HepG2 (cell line): ENCODE results near the gene CRMP1. TPM values are rescaled to one million over a fixed set of nuclear protein-coding genes. Genes with fewer than 3 reads are reported as not detected.

Experiments
- ATAC-seq: fragments of 200-7000 bp; cut with Tn5 transposase; 3 replicates; pipeline ENCODE4 v1.9.1; 2020; ENCODE audit warnings: mild to moderate bottlenecking, moderate library complexity
- BruUV-seq: library from RNA; stranded (reverse); fragments of 400-500 nt; replicated peaks from 2 replicates; lab custom pipeline; 2021; lab: Mats Ljungman, UMichigan
- CTCF ChIA-PET: fragments of 300-600 bp; formaldehyde crosslinking; extraction: SDS; loops from one replicate; lab custom pipeline; 2021; ENCODE audit warnings: low total read pairs, inconsistent platforms, low intra/inter-chr PET ratio; lab: Yijun Ruan, JAX
- POLR2A ChIA-PET: fragments of 350-600 bp; sonication (Branson Sonifier 250); formaldehyde crosslinking; loops from one replicate; lab custom pipeline; 2020; ENCODE audit warnings: antibody characterized with exemption, inconsistent platforms; lab: Yijun Ruan, JAX
- DNase-seq: peaks from one replicate; pipeline ENCODE4 v3.0.0-alpha.2; 2015; ENCODE audit warnings: low spot score
- FAIRE-seq: peaks from 3 replicates; lab custom pipeline; 2011; peaks lifted over from hg19 to GRCh38; lab: Jason Lieb, UNC
- H2AFZ ChIP-seq: one replicate; pipeline ENCODE4 v1.6.1; 2011; ENCODE audit warnings: low read length, inconsistent platforms
- H3K27ac ChIP-seq: fragments of 300-600 bp; 3 replicates; pipeline ENCODE4 v1.8.0; 2011; ENCODE audit warnings: mixed run types, mild to moderate bottlenecking, mixed read lengths, low read length, inconsistent platforms; ENCODE audit not compliant: insufficient read depth; ENCODE audit errors: extremely low read length
- H3K27me3 ChIP-seq, 2 experiments: fragments of 200-600 bp in 1 of 2; 2 replicates in 1 of 2; 3 replicates in 1 of 2; pipeline versions ENCODE4 v1.6.0 to v1.8.0; 2011; ENCODE audit warnings: low read length in 2 of 2, mild to moderate bottlenecking in 2 of 2, moderate library complexity in 2 of 2, inconsistent platforms in 1 of 2; ENCODE audit not compliant: insufficient read depth in 2 of 2, control insufficient read depth in 1 of 2
- H3K36me3 ChIP-seq, 2 experiments: fragments of 200-600 bp in 1 of 2; replicated peaks in 1 of 2; 2 replicates in 1 of 2; 3 replicates in 1 of 2; pipeline versions ENCODE4 v1.5.1 to v1.8.0; 2011; ENCODE audit warnings: low read length in 2 of 2, inconsistent platforms in 1 of 2; ENCODE audit not compliant: insufficient read depth in 2 of 2, control insufficient read depth in 1 of 2
- H3K4me1 ChIP-seq: 2 replicates; pipeline ENCODE4 v1.5.1; 2012; ENCODE audit warnings: low read length, inconsistent platforms; ENCODE audit not compliant: insufficient read depth
- H3K4me2 ChIP-seq: 2 replicates; pipeline ENCODE4 v1.6.0; 2011; ENCODE audit warnings: low read depth, low read length, inconsistent platforms
- H3K4me3 ChIP-seq, 3 experiments: fragments of 200-600 bp in 1 of 3; sonication (generic), shearing (Covaris generic) in 1 of 3; replicated peaks in 1 of 3; 2 replicates each; pipeline ENCODE4 v1.5.1; 2011 to 2016; ENCODE audit warnings: low read length in 3 of 3, inconsistent platforms in 2 of 3, low read depth in 2 of 3, mild to moderate bottlenecking in 2 of 3, control low read depth in 1 of 3, mixed read lengths in 1 of 3; ENCODE audit not compliant: insufficient read depth in 1 of 3
- H3K79me2 ChIP-seq: one replicate; pipeline ENCODE4 v1.6.1; 2011; ENCODE audit warnings: low read length, inconsistent platforms; ENCODE audit not compliant: insufficient read depth
- H3K9ac ChIP-seq: 2 replicates; pipeline ENCODE4 v1.6.0; 2011; ENCODE audit warnings: mild to moderate bottlenecking, low read depth, low read length, inconsistent platforms; ENCODE audit not compliant: insufficient read depth
- H3K9me3 ChIP-seq: 2 replicates; pipeline ENCODE4 v1.5.1; 2012; ENCODE audit warnings: mild to moderate bottlenecking, low read length
- H4K20me1 ChIP-seq: 2 replicates; pipeline ENCODE4 v1.6.0; 2011; ENCODE audit warnings: inconsistent platforms, mild to moderate bottlenecking, low read length, moderate library complexity; ENCODE audit not compliant: insufficient read depth
- CCAR2 ChIP-seq: fragments of 200-400 bp; formaldehyde crosslinking; optimal IDR thresholded peaks from 2 replicates; pipeline ENCODE3; 2018; ENCODE audit warnings: low read depth, mild to moderate bottlenecking, low read length, moderate library complexity
- ELF1 ChIP-seq: sonication (generic); formaldehyde crosslinking; IDR thresholded peaks from 2 replicates; pipeline ENCODE4 v1.4.0; 2020; ENCODE audit warnings: missing genetic modification reagents
- FLYWCH1 ChIP-seq: sonication (generic); formaldehyde crosslinking; IDR thresholded peaks from 2 replicates; pipeline ENCODE4 v1.8.1; 2023; ENCODE audit warnings: mild to moderate bottlenecking, missing genetic modification reagents
- GABPA ChIP-seq, 2 experiments: IDR thresholded peaks; 2 replicates each; pipeline ENCODE4 v1.6.1; 2011 to 2016; ENCODE audit warnings: low read depth in 2 of 2, low read length in 1 of 2, missing biosample characterization in 1 of 2, missing genetic modification characterization in 1 of 2
- MAFF ChIP-seq: IDR thresholded peaks from 2 replicates; pipeline ENCODE4 v1.6.1; 2011; ENCODE audit warnings: low read depth, low read length, improper control_type of control experiment
- RAD21 ChIP-seq: fragments of 450-650 bp; formaldehyde crosslinking; IDR thresholded peaks from 2 replicates; pipeline ENCODE4 v1.5.0; 2020; ENCODE audit warnings: mild to moderate bottlenecking
- SRY ChIP-seq: sonication (generic); formaldehyde crosslinking; IDR thresholded peaks from 2 replicates; pipeline ENCODE4 v1.8.0; 2022; ENCODE audit warnings: mild to moderate bottlenecking, missing genetic modification reagents
- STAG1 ChIP-seq: sonication (generic); formaldehyde crosslinking; IDR thresholded peaks from 2 replicates; pipeline ENCODE4 v1.4.0; 2020; ENCODE audit warnings: missing genetic modification reagents
- TMF1 ChIP-seq: sonication (generic); formaldehyde crosslinking; IDR thresholded peaks from 2 replicates; pipeline ENCODE4 v1.8.1; 2022; ENCODE audit warnings: low read depth, missing genetic modification reagents
- U2AF2 ChIP-seq: fragments of 200-400 bp; formaldehyde crosslinking; IDR thresholded peaks from 2 replicates; pipeline ENCODE4 v1.6.1; 2017; ENCODE audit warnings: low read depth, mild to moderate bottlenecking, low read length
- ZNF234 ChIP-seq: sonication (generic); formaldehyde crosslinking; conservative IDR thresholded peaks from 2 replicates; pipeline ENCODE4 v1.5.1; 2020; ENCODE audit warnings: mild to moderate bottlenecking, missing genetic modification reagents
- ZNF296 ChIP-seq: sonication (generic); formaldehyde crosslinking; conservative IDR thresholded peaks from 2 replicates; pipeline ENCODE4 v1.5.0; 2020; ENCODE audit warnings: mild to moderate bottlenecking, missing genetic modification reagents
- ZNF567 ChIP-seq: sonication (generic); formaldehyde crosslinking; IDR thresholded peaks from 2 replicates; pipeline ENCODE4 v1.8.1; 2023; ENCODE audit warnings: mild to moderate bottlenecking, missing genetic modification reagents, borderline replicate concordance
- ZNF644 ChIP-seq: IDR thresholded peaks from 2 replicates; pipeline ENCODE4 v1.6.1; 2016; ENCODE audit warnings: low read depth
- ZNF75D ChIP-seq: sonication (generic); formaldehyde crosslinking; IDR thresholded peaks from 2 replicates; pipeline ENCODE4 v1.8.1; 2023; ENCODE audit warnings: missing genetic modification reagents, mild to moderate bottlenecking, borderline replicate concordance
- ZNF891 ChIP-seq: sonication (generic); formaldehyde crosslinking; IDR thresholded peaks from 2 replicates; pipeline ENCODE4 v1.5.0; 2020; ENCODE audit warnings: mild to moderate bottlenecking, missing genetic modification reagents
- WGBS: methylation state at CpG from one replicate; pipeline ENCODE4 v1.1.6; 2017; ENCODE audit warnings: low lambda C conversion rate; 5-methylcytosine and 5-hydroxymethylcytosine counted together
- in situ Hi-C: cut with HindIII; loops from 2 replicates; pipeline ENCODE4 v1.10.0; 2017; ENCODE audit warnings: low pct_unique_long_range_greater_than_20kb; ENCODE audit not compliant: extremely low pct_ligation_motif_present
- intact Hi-C: fragments of 100-400 bp; cut with micrococcal nuclease; formaldehyde crosslinking; loops from one replicate; pipeline ENCODE4 v1.10.0; 2022; ENCODE audit not compliant: unreplicated experiment
- polyA plus RNA-seq, 8 experiments: library from polyadenylated mRNA; depleted of rRNA in 3 of 8; stranded (reverse) in 7 of 8; unstranded in 1 of 8; fragments of >200 nt; fragmentation: Illumina TruSeq in 4 of 8; extraction: Trizol in 4 of 8; gene quantifications; 2 replicates each; pipeline versions ENCODE4 v1.2.1 to v1.2.3, GENCODE V29; 2011 to 2016; ENCODE audit warnings: low read depth in 4 of 8, missing spikeins in 1 of 8, mixed read lengths in 1 of 8; ENCODE audit not compliant: insufficient read depth in 1 of 8
- total RNA-seq, 5 experiments: library from RNA; depleted of rRNA; stranded (reverse); fragments of >200 nt; fragmentation: Illumina TruSeq; extraction: Trizol; gene quantifications; 2 replicates each; pipeline ENCODE4 v1.2.3, GENCODE V29; 2016; ENCODE audit warnings: low read depth in 1 of 5
- TF ChIP-seq, protein P1 (sequence below): IDR thresholded peaks from 2 replicates; pipeline ENCODE4 v1.6.1; 2016; ENCODE audit warnings: low read depth
- TF ChIP-seq, protein P2 (sequence below): sonication (generic); formaldehyde crosslinking; IDR thresholded peaks from 2 replicates; pipeline ENCODE4 v1.4.0; 2020; ENCODE audit warnings: missing genetic modification reagents, mild to moderate bottlenecking, borderline replicate concordance
- TF ChIP-seq, protein P3 (sequence below): sonication (generic); formaldehyde crosslinking; IDR thresholded peaks from 2 replicates; pipeline ENCODE4 v1.4.0; 2020; ENCODE audit warnings: missing genetic modification reagents, low read depth, mild to moderate bottlenecking, borderline replicate concordance
- TF ChIP-seq, protein P4 (sequence below): sonication (generic); formaldehyde crosslinking; IDR thresholded peaks from 2 replicates; pipeline ENCODE4 v1.4.0; 2020; ENCODE audit warnings: mild to moderate bottlenecking, low read depth, missing genetic modification reagents

CRMP1 gene
- total and polyA plus RNA-seq, 2 of the 13 experiments (the other 11 are each of a cell fraction or from before 2014, with no cell fraction given): not detected

DNA sequence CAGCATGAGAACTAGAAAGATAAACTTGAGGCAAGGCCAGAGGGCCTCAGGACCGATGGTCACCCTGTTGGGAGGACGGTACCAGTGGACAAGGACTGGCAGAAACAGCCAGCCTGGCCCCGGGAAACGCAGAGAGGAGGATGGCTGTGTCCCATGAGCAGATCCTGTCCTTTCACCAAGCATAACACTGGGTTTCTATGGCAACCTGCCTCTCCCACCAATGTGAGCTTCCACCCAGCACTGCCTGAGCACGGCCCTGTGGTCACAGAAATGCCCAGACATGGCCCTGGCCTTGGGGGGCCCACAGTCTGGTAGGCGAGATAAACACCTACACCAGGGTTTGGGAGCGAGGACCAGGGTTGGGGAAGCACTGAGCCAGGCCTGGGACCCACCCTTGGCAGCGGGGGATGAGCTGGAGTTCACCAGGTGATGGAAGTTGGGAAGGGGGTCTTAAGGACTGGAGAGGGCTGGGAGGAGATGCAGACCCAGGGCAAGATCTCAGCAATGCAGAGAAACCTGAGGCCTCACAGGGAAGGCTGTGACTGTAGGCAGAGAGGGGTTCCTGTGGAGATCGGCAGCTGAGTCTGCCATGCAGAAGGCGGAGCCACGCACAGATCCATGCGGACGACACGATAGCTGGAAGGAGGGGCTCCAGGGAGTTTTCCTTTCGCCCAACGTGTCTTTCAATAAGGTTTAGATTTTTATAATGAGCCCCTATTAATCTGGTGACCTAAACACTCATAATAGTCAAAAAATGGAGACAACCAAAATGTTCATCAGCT is 32.7 kb upstream of the CRMP1 start:
- no peak for FAIRE-seq
- Histone ChIP-seq H3K4me3 (no peak overlapping the region), H4K20me1 (no peaks in the 10 kb centered on the region), H3K4me2 (no peak overlapping the region), H3K9ac (no peak overlapping the region), H3K36me3 (no peaks in the 10 kb centered on the region), H3K27ac (no peak overlapping the region), H3K79me2 (no peaks in the 10 kb centered on the region), H3K4me1 (no peaks in the 10 kb centered on the region), H3K27me3 (peaks cover 4 to 36% of the 10 kb centered on the region in 2 experiments; a peak in 3 of 5 replicates), H3K9me3 (no peaks in the 10 kb centered on the region), H2AFZ (no peak overlapping the region)
- no peak for DNase-seq
- ChIA-PET CTCF (no interaction called here), POLR2A (no interaction called here)
- no TSS peak for BruUV-seq
- no peak; the same call in 2 of the 3 replicates for ATAC-seq
- TF ChIP-seq ZNF644 (CRISPR knock-in tag): no peak
- TF ChIP-seq GABPA (IDR thresholded peaks at IDR 0.05; ENCODE audit: low read depth, low read length): no peak
- no peak for TF ChIP-seq GABPA (CRISPR knock-in tag; IDR thresholded peaks at IDR 0.05; ENCODE audit: low read depth)
- no peak for TF ChIP-seq ZNF891 (CRISPR knock-in tag)
- TF ChIP-seq ZNF75D (CRISPR knock-in tag): no peak
- no peak for TF ChIP-seq RAD21 (CRISPR knock-in tag)
- no peak for TF ChIP-seq TMF1
- TF ChIP-seq ZNF567: no peak
- TF ChIP-seq, protein P1, sequence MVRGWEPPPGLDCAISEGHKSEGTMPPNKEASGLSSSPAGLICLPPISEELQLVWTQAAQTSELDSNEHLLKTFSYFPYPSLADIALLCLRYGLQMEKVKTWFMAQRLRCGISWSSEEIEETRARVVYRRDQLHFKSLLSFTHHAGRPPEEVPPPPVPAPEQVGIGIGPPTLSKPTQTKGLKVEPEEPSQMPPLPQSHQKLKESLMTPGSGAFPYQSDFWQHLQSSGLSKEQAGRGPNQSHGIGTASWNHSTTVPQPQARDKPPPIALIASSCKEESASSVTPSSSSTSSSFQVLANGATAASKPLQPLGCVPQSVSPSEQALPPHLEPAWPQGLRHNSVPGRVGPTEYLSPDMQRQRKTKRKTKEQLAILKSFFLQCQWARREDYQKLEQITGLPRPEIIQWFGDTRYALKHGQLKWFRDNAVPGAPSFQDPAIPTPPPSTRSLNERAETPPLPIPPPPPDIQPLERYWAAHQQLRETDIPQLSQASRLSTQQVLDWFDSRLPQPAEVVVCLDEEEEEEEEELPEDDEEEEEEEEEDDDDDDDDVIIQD (CRISPR knock-in tag): no peak
- TF ChIP-seq ZNF234: no peak
- TF ChIP-seq, protein P2, sequence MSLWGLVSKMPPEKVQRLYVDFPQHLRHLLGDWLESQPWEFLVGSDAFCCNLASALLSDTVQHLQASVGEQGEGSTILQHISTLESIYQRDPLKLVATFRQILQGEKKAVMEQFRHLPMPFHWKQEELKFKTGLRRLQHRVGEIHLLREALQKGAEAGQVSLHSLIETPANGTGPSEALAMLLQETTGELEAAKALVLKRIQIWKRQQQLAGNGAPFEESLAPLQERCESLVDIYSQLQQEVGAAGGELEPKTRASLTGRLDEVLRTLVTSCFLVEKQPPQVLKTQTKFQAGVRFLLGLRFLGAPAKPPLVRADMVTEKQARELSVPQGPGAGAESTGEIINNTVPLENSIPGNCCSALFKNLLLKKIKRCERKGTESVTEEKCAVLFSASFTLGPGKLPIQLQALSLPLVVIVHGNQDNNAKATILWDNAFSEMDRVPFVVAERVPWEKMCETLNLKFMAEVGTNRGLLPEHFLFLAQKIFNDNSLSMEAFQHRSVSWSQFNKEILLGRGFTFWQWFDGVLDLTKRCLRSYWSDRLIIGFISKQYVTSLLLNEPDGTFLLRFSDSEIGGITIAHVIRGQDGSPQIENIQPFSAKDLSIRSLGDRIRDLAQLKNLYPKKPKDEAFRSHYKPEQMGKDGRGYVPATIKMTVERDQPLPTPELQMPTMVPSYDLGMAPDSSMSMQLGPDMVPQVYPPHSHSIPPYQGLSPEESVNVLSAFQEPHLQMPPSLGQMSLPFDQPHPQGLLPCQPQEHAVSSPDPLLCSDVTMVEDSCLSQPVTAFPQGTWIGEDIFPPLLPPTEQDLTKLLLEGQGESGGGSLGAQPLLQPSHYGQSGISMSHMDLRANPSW: no peak
- TF ChIP-seq FLYWCH1 (CRISPR knock-in tag): no peak
- TF ChIP-seq, protein P3, sequence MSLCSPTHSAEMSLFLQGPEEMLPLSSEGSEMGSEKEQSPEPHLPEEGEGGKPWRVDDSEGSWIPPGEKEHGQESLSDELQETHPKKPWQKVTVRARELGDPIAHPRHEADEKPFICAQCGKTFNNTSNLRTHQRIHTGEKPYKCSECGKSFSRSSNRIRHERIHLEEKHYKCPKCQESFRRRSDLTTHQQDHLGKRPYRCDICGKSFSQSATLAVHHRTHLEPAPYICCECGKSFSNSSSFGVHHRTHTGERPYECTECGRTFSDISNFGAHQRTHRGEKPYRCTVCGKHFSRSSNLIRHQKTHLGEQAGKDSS: no peak
- TF ChIP-seq MAFF: no peak
- no peak for TF ChIP-seq ZNF296 (CRISPR knock-in tag)
- TF ChIP-seq CCAR2: no peak
- TF ChIP-seq SRY (CRISPR knock-in tag): no peak
- TF ChIP-seq, protein P4, sequence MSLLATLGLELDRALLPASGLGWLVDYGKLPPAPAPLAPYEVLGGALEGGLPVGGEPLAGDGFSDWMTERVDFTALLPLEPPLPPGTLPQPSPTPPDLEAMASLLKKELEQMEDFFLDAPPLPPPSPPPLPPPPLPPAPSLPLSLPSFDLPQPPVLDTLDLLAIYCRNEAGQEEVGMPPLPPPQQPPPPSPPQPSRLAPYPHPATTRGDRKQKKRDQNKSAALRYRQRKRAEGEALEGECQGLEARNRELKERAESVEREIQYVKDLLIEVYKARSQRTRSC (CRISPR knock-in tag): no peak
- TF ChIP-seq U2AF2: no peak
- TF ChIP-seq ELF1 (CRISPR knock-in tag): no peak
- no peak for TF ChIP-seq STAG1
- intact Hi-C loops: no loop called here
- in situ Hi-C loops: no loop called here
- 31% methylated on average over 15 of the region's 16 CpGs for WGBS
